Left renal pelvis (tissue), 4 donors: ENCODE results near the gene GNPDA2. TPM values are rescaled to one million over a fixed set of nuclear protein-coding genes. Genes with fewer than 3 reads are reported as not detected.
"Not testable (repeated sequence)": the region's sequence is repeated elsewhere in the genome, so short reads cannot be mapped to it uniquely, and the experiment has no call there.

ENCODE experiments used
- DNase-seq, 4 donors: peaks; one replicate each; pipeline ENCODE4 v3.0.0-alpha.2; 2013; ENCODE audit warnings: low read depth in 4 of 4, low spot score in 3 of 4
- polyA plus RNA-seq, 4 donors: library from polyadenylated mRNA; unstranded; fragments of 120-200 nt; gene quantifications; one replicate each; pipeline ENCODE4 v1.2.1, GENCODE V29; 2013; ENCODE audit not compliant: insufficient read length in 4 of 4

Gene GNPDA2
- 10 to 100 TPM; 24.4 to 37.2 (median 32.5) TPM for polyA plus RNA-seq

DNA sequence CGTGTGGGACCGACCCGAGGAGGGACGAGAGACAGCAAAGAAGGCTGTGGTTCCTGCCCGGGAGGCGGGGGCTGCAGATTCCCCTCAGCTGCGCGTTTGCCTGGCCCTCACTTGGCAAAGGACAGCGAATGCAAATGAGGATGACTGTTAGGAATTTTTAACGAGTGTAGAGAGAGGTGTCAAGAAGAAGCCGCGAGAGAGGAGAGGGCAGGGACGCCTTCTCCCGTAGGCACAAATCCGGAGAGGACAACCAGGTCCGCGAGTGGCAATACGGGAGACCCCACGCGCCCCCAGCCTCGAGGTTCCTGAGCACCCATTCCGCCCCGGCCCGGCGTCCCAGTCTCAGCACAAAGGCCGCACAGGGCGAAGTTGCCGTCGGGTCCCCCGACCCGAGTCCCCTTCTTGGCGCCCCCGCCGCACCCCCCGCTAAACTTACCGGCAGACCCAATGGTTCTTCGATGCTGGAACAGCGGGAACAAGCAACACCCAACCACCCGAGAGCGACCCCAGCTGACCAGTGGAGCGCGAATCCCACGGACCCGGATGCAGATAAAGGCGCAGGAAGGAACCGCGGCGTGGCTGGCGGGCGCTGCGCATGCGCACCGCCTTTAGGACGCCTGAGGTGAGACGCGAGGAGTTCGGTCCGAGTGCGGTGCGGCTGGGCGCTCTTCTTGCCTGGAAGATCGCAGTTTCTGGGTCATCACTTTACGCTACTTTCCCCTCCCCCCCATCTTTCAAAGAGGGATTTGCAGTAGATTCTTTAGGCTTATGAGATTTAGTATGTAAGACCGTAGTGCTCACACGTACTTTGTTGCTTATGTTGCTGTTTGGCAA, at the start of gene GNPDA2:
Gene GNPDA2, minus strand, starts transcription at position 519 of the 834 bp plus-strand sequence. CDS start 4,349 bp downstream, outside the sequence.
- DNase-seq: peak; percentile 77 to 82 (median 78)

DNA sequence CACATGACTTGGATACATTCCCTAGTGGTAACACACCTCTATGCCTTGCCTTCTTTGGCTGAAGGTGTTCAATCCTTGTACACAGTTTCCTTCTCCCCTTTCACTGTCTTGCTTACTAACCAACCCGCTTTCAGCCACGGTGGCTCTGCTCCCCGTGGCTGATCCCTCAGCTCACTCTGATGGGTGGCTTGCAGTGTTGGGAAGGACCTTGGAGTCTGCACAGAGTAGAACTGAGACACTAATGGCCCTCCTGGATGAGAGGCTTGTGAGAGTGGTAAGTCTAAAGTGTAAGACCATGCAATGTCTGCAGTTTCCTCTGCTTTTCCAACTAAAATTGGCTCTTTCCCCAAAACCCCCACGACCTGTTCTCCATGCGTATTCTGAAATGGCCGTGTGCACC, 46.0 kb upstream of the GNPDA2 start:
- no peak for DNase-seq

DNA sequence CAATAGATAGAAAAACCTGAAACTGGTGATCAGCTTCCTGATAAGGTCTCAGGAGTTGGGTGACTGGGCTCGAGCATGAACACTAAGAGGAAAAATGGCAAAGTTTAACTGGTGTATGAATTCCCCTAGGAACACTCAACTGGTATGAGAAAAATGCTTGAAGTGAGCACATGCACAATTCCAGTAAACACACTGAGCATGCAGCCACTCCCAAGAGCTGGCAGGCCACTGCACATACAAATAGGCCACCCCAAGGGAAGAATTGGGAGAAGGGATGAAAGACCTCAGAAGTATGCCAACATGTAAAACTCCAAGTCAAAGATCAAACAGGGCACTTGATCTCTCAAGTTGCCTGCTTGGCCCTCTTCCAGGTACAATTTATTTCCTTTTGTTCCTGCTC, 45.4 kb upstream of the GNPDA2 start:
- DNase-seq: no peak

DNA sequence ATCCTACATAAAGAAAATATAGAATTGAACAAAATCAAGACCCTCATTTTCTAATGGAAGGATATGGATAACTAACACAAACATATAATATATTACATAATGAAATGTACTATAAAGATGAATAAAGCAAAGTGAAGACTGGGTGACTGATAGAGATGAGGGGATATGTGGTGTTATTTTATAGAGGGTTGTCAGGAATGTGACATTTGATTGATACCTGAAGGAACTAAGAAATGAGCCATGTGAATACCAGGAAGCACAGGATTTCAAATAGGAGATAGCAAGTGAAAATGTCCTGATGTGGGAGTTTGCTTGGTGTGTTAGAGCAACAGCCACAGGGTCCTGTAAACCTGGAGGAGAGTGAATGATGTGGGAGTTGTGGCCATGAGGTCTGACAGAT, 40.1 kb upstream of the GNPDA2 start:
- DNase-seq: no peak

DNA sequence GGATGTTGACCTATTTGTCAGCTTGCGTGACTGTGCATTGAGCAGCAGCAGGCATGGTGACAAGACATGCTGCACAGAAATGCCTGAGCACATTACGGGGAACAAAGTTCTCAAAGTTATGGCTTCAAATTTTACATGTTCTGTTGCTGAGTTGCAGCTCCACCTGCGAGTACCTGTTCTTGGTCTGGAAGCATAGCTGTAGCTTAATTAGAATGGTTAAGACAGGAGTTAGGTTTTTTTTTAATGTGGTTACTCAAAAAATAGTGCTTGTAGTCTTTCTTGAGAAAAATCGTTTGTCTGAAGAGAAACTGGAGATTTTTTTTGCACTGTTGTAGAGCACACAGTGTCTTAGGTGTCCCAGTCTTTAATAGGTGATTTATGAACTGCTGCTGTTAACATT, 38.8 kb upstream of the GNPDA2 start:
- no peak for DNase-seq

DNA sequence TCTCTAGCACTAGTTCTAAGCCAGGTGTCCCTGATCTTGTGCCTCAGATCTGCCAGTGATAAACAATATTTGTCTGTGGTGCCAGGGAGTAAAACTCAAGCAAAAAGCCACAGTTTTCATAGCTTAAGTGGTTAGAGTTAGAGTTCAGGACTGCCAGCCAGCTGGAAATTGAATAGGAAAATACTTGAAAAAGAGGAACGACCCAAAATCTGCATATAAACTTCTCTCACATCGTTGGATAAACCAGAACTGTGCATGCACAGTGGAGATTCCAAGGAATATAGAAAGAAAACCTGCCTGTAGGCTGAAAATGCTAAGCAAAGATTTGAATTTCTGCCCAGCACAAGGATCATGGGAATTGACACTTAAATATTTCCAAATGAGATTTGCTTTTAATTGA, 35.0 kb upstream of the GNPDA2 start:
- no peak for DNase-seq

DNA sequence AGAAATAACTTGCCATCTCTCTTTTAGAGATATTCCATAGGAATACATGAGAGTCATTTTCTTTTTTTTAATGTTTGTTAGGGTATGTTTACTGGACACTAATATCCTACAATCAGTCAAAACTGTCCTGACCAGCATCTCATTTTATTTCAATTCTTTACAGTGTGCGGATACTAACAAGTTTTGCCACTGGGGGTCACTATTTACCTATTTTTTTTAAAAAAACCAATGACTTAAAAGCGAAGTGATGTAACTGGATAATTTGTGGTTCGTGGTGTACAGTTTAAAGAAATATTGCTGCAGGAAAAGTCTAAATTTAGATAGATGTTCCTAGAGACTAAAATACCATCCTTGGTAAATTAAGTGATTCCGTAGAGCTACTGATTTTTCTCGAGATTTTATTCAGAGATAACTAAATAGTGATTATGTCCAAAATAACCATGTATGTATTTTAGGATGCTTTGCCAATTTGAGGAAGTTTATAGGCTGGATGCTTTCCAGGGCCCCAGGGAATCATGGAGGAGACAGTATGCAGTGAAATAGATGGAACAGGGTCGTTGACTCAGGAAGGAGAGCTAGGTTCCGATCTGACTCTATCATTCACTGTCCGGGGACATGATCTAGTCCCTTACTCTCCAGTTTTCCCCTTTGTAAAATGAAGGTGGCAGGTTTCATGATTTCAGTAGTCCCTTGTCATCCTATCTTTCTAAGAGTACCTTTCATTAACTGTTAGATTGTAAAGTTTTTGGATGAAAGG, 34.0 kb upstream of the GNPDA2 start:
- peak in 2 of 4 donors; percentile 12 to 32 for DNase-seq

DNA sequence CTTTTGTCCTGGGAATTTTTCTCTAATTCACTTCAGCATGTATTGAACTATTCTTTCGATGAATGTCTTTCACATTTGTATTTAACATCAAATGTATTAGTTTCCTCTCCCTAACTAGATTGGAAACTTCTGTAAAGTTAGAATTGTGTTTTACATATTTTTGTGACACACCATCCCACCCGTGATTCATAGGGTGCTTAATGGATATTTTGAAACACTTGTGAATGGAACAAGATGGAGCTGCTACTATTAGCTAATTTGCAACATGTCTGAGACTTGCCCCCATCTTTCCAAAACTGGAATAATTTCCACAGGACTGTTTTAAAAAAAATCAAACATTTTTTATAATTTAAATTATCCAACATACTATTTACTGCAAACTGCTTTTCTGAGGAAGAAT, 30.2 kb upstream of the GNPDA2 start:
- no peak for DNase-seq

DNA sequence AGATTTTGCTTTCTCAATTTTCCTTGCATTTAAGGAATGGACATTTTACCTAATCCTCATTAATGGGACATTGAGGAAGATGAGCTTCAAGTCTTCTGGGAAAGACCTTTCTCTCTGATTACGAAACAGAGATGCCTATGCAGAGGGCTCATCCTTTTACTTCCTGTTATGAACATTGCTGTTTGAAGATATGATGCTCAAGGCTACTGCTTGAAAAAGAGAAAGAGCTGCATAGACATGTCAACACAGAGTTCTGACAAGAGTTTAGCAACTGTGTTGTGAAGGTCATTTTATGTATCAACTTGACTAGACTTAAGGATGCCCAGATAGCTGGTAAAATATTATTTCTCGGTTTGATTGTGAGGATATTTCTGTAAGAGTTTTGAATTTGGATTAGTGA, 13.8 kb upstream of the GNPDA2 start:
- DNase-seq: no peak

DNA sequence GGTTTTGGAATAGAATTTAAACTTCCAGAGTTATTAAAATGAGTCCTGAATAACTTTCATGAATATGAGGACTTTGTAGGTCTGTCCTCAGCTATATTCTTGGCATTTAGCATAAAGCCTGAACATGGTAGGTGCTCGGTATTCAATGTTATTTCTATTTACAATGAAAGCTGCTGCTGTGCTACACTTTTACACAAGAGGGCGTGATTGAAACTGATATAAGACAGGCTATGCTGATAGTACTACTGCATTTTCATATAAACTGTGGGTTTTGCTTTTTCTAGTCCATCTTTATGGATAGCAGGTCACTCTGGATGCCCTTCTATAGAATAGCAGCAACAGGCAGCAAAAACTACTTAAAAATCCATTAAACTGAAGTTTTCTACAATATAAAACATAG, 12.3 kb upstream of the GNPDA2 start:
- no peak for DNase-seq

DNA sequence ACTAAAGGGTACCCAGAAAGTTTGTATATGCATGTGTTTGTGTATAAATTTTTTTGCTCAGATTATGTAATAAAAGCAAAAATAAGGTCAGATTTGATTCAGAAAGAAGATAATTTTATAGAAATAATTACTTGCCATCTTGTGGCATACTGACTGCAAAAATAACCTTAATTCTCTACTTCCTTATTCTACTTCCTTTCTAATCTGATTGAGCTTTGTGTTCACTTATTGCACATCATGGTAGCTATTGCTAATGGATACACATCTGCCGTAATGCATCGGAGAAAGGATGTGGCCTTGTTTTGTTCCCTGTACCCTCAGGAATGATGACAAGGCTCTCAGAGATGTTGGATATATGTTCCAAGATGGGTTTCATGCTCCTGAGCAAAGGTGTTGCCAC, 10.5 kb upstream of the GNPDA2 start:
- no peak for DNase-seq

DNA sequence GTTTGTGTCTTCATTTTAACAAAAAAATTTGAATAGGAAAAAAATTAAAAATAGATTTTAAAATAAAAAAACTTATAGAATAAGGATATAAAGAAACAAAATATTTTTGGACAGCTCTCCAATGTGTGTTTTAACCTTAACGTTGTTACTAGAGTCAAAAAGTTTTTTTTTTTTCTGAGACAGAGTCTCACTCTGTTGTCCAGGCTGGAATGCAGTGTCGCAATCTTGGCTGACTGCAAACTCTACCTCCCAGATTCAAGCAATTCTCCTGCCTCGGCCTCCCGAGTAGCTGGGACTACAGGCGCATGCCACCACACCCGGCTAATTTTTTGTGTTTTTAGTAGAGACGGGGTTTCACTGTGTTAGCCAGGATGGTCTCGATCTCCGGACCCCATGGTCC, 2.3 kb upstream of the GNPDA2 start:
- DNase-seq: not testable (repeated sequence)

DNA sequence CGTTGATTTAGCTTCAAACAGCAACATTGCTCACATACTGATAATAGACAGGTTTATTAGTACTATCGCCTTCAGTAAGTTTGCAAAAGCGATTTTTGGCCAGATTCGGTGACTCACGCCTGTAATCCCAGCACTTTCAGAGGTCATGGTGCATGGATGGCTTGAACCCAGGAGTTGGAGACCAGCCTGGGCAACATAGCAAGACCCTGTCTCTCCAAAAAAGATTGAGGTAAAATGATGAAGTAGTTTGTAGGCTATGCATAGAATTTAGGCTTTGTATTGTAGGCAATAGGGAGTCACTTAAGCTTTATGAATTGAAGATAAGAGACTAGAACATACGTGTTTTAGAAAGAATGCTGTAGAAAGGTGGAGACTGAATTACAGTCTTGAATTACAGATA, 1.1 kb upstream of the GNPDA2 start:
- DNase-seq: no peak

DNA sequence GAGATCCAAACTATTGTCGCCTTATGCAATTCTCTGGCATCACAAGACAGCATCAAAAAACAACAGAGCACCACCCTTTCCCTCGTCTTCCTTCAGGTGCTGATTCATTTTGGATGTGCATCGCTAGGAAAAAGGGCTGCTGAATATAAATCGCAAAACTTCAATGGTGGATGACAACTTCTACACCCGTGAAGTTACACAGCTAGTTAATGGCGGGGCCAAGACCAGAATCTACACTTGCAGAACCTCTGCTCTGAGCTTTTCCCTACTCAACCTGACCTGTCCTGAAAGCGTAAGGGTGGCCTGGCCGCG, 674 bp downstream of the GNPDA2 start:
- DNase-seq: peak in 1 of 4 donors; percentile 12

DNA sequence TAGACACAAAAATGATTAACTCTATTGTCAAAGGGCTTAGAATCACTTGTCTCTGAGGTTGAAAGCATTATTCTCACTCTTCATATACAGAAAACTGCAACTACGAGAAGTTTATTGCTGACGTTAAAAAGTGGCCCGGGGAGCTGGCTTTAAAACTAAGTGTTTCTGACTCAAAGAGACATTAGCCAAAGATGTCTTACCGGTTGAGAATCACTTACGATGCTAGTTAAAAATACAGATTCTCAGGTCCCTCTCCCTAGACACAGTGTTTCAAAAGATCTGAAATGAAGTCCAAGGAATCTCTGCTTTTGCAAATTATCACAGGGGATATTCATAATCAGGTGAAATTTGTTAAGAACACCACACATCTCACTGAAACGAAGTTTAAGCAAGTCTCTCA, 1.2 kb downstream of the GNPDA2 start:
- DNase-seq: no peak

DNA sequence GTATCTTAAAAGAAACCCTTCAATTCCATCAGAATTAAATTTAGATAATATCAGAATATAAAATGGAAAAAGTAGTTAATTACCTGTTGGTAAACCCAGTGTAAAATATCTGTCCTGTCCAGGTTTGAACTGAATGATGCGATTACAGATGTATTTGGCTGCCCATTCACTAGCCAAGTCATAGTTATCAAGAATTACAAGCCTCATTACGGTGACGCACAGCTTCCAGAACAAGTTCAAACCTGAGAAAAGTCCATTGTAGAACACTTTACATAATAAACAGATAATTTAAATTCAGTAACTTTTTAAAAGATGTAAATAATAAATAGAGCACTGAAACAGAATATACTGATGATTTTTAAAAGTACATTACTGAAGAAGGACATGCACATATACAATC, 4.4 kb downstream of the GNPDA2 start:
- DNase-seq: no peak

DNA sequence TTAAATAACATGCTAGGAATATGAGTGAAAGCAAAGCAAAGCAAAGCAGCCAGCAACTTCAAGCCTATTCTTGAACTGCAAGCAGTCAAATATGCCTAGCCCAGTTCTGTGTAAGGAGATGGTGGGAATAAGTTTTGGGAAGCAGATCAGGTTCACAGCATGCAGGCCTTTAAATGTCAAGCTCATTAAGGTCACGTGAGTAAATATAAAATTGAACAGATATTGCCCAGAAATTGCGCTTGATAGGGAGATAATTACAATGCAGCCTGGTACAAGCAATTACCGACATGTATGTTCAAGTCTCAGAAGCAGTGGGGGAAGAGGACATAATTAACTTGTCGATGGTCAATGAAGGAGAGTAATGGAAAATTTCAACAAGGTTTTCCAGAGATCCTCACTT, 6.0 kb downstream of the GNPDA2 start:
- no peak for DNase-seq

DNA sequence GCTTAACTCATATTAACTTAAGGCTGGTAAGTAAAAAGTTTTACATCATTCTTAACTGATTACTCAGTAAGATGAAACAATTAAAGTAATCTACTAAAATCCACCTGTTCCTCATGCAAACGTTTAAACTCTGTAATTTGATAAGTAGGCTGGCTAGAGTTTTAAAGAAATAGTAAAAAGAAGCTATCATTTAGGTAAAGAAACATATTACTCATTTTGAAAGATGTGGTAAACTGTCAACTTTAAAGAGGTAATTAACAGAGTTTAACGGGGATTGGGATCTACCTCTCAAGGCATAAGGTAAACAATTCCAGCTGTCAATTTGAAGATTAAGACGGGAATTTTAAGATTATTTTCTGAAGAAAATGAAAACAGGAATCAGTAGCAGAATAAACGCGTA, 9.8 kb downstream of the GNPDA2 start:
- DNase-seq: no peak

DNA sequence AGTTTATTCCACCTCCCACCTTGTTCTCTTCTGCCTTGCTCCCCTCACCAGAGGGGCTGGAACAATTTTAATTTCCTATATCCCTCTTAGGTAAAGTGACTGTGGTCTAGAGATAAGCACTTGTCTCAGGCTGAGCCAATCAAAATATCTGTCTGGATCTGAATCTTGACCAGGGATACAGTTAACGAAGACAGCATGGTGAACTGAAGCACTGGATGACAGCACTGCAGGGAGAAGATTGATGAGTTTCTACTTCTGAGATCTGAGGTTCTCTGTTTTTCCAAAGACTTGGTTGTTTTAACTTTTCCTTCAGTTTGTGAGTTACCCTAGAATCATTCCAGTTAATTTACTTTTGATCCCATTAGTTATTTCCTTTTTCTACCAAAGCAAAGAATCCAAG, 13.2 kb downstream of the GNPDA2 start:
- DNase-seq: no peak

DNA sequence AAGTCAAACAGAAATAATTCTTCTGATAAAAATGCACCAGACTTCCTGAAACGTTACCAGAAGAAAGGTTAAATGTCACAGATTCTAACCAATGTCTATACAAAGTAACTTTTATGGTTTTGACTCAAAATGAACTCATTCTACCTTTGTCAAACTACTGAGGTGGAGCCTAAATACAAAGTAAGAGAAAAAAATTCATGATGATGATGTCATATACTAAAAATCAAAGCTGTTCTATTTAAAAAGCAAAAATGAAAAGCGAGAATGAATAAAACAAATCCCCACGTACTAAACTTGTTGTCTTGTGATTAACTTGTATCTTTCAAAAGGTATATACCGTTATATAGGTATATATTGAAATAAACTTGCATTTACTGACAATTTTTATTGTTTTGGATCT, 21.7 kb downstream of the GNPDA2 start:
- DNase-seq: no peak

DNA sequence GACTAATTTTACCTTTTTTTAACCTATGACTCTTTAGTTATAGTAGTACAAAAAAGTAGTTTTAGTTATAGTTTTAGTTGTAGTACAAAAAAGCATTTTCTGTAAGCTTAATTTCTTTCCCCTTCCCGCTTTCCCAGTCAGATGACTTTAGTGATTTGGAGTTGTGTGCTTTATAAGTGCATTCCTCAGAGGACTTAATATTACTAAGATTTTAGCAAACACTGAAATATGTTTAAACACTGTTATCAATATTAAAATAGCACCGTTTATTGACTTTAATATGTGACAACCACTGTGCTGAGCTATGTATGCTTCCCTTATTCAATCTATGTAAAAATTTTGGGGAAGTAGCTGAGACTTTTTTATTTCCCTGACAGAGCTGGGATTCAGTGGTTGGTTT, 25.3 kb downstream of the GNPDA2 start:
- no peak for DNase-seq

DNA sequence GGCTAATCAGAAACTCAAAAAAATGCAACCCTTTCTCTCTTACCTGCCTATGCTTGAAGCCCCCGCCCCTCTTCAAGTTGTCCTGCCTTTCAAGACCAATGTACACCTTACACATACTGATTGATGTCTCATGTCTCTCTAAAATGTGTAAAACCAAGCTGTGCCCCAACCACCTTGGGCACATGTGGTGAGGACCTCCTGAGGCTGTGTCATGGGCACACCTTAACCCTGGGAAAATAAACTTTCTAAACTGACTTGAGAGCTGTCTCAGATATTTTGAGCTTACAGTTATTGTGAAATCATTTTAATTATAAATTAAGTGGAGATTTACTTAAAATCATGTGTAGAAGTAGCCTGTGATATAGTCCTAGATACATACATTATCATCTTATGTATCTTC, 25.9 kb downstream of the GNPDA2 start:
- no peak for DNase-seq
